ENCODE data around the gene ITGAX.
"Not testable (repeated sequence)": the region's sequence is repeated elsewhere in the genome, so short reads cannot be mapped to it uniquely, and the experiment has no call there.

- TF ChIP-seq POLR2A (IDR thresholded peaks at IDR 0.05; ENCODE audit: low read depth, low read length); TAF1 (IDR thresholded peaks at IDR 0.05; ENCODE audit: borderline replicate concordance, low read depth, low read length): not testable (repeated sequence)
Measured at GRCh38 chr16:31308381-31308780, 46.6 kb upstream of the ITGAX start.

Measured in GM12892 (cell line).